Measurements from ENCODE around the gene USP12. TPM values are rescaled to one million over a fixed set of nuclear protein-coding genes. Genes with fewer than 3 reads are reported as not detected.

USP12 gene
- total and polyA plus RNA-seq, 2 experiments from 2014 or later, result 18.4 to 39.3 TPM

DNA sequence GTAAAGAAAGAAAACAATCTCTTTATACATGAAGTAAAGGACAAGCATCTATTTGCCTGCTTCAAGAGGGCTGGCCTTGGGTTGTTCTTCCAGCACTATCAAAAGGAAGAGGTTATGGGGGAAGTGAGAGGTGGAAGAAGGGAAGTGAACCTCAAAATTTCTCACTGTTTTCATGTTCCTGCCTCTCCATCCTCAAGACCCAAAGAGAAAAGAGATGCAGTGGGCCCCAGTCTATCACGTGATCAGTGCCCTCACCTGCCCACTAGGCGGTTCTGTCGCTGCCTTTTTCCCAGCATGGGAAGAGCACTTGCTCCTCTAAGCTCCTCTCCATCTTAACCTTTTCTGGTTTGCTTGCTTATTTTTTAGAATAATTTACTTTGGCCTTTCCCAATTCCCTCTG lies 6.2 kb upstream of the USP12 start:
- no peaks in the 10 kb centered on the region for H3F3A ChIP-seq (replicated peaks; ENCODE audit: low read depth)
- no peaks in the 10 kb centered on the region for H3K27me3 ChIP-seq (ENCODE audit: insufficient read depth)
- peaks cover 8% of the 10 kb centered on the region; the same call in 1 of the 2 replicates for H3K4me1 ChIP-seq (ENCODE audit: insufficient read depth)
- H3K36me3 ChIP-seq (ENCODE audit: insufficient read depth), result no peaks in the 10 kb centered on the region
- Mint-ChIP-seq H3K27ac (no peak overlapping the region), H3K4me1 (peaks cover 17% of the 10 kb centered on the region), H3K36me3 (ENCODE audit: low read depth) (no peaks in the 10 kb centered on the region), H3K9me3 (no peaks in the 10 kb centered on the region; the same call in 2 of the 3 replicates), H3K4me3 (no peak overlapping the region), H3K27me3 (ENCODE audit: insufficient read depth, low read depth, poor library complexity) (peaks cover 3% of the 10 kb centered on the region)
- H3K4me2 ChIP-seq, result peak overlapping the region; percentile 56
- DNase-seq (ENCODE audit: low spot score), result peak; percentile 87
- no peak for TF ChIP-seq CREB1 (CRISPR knock-in tag; IDR thresholded peaks at IDR 0.05; ENCODE audit: low read depth)
- TF ChIP-seq CTCF (conservative IDR thresholded peaks at IDR 0.05; ENCODE audit: low read depth in 2 of 2), result peak; percentile 46 to 51
- no peak for TF ChIP-seq NANOG (IDR thresholded peaks at IDR 0.05; ENCODE audit: borderline replicate concordance)
- peak overlapping the region; percentile 45; the same call in 1 of the 2 replicates for H2AFZ ChIP-seq
- no peaks in the 10 kb centered on the region for H3K9me2 ChIP-seq (ENCODE audit: insufficient read depth)
- H3K79me2 ChIP-seq (replicated peaks; ENCODE audit: insufficient read depth), result no peaks in the 10 kb centered on the region
- ATAC-seq, result peak; percentile 98
- H4K20me1 ChIP-seq (replicated peaks; ENCODE audit: insufficient read depth), result no peaks in the 10 kb centered on the region
- H3K4me3 ChIP-seq, result no peak overlapping the region
- 0 out of 2 replicates have a peak overlapping the region, but pooled peaks have one; percentile 0 for H3K27ac ChIP-seq (ENCODE audit: low read depth)

GRCh38 chr13:27176470-27177410 lies 5.1 kb upstream of the USP12 start:
- ATAC-seq, result no peak
- no peak overlapping the region for H2AFZ ChIP-seq
- H3K27ac ChIP-seq (ENCODE audit: low read depth), result peak overlapping the region; percentile 11; the same call in 1 of the 2 replicates
- TF ChIP-seq NANOG (IDR thresholded peaks at IDR 0.05; ENCODE audit: borderline replicate concordance), result no peak
- TF ChIP-seq, protein P1, sequence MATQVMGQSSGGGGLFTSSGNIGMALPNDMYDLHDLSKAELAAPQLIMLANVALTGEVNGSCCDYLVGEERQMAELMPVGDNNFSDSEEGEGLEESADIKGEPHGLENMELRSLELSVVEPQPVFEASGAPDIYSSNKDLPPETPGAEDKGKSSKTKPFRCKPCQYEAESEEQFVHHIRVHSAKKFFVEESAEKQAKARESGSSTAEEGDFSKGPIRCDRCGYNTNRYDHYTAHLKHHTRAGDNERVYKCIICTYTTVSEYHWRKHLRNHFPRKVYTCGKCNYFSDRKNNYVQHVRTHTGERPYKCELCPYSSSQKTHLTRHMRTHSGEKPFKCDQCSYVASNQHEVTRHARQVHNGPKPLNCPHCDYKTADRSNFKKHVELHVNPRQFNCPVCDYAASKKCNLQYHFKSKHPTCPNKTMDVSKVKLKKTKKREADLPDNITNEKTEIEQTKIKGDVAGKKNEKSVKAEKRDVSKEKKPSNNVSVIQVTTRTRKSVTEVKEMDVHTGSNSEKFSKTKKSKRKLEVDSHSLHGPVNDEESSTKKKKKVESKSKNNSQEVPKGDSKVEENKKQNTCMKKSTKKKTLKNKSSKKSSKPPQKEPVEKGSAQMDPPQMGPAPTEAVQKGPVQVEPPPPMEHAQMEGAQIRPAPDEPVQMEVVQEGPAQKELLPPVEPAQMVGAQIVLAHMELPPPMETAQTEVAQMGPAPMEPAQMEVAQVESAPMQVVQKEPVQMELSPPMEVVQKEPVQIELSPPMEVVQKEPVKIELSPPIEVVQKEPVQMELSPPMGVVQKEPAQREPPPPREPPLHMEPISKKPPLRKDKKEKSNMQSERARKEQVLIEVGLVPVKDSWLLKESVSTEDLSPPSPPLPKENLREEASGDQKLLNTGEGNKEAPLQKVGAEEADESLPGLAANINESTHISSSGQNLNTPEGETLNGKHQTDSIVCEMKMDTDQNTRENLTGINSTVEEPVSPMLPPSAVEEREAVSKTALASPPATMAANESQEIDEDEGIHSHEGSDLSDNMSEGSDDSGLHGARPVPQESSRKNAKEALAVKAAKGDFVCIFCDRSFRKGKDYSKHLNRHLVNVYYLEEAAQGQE (IDR thresholded peaks at IDR 0.05; ENCODE audit: unreplicated experiment), result no peak
- TF ChIP-seq, protein P2, sequence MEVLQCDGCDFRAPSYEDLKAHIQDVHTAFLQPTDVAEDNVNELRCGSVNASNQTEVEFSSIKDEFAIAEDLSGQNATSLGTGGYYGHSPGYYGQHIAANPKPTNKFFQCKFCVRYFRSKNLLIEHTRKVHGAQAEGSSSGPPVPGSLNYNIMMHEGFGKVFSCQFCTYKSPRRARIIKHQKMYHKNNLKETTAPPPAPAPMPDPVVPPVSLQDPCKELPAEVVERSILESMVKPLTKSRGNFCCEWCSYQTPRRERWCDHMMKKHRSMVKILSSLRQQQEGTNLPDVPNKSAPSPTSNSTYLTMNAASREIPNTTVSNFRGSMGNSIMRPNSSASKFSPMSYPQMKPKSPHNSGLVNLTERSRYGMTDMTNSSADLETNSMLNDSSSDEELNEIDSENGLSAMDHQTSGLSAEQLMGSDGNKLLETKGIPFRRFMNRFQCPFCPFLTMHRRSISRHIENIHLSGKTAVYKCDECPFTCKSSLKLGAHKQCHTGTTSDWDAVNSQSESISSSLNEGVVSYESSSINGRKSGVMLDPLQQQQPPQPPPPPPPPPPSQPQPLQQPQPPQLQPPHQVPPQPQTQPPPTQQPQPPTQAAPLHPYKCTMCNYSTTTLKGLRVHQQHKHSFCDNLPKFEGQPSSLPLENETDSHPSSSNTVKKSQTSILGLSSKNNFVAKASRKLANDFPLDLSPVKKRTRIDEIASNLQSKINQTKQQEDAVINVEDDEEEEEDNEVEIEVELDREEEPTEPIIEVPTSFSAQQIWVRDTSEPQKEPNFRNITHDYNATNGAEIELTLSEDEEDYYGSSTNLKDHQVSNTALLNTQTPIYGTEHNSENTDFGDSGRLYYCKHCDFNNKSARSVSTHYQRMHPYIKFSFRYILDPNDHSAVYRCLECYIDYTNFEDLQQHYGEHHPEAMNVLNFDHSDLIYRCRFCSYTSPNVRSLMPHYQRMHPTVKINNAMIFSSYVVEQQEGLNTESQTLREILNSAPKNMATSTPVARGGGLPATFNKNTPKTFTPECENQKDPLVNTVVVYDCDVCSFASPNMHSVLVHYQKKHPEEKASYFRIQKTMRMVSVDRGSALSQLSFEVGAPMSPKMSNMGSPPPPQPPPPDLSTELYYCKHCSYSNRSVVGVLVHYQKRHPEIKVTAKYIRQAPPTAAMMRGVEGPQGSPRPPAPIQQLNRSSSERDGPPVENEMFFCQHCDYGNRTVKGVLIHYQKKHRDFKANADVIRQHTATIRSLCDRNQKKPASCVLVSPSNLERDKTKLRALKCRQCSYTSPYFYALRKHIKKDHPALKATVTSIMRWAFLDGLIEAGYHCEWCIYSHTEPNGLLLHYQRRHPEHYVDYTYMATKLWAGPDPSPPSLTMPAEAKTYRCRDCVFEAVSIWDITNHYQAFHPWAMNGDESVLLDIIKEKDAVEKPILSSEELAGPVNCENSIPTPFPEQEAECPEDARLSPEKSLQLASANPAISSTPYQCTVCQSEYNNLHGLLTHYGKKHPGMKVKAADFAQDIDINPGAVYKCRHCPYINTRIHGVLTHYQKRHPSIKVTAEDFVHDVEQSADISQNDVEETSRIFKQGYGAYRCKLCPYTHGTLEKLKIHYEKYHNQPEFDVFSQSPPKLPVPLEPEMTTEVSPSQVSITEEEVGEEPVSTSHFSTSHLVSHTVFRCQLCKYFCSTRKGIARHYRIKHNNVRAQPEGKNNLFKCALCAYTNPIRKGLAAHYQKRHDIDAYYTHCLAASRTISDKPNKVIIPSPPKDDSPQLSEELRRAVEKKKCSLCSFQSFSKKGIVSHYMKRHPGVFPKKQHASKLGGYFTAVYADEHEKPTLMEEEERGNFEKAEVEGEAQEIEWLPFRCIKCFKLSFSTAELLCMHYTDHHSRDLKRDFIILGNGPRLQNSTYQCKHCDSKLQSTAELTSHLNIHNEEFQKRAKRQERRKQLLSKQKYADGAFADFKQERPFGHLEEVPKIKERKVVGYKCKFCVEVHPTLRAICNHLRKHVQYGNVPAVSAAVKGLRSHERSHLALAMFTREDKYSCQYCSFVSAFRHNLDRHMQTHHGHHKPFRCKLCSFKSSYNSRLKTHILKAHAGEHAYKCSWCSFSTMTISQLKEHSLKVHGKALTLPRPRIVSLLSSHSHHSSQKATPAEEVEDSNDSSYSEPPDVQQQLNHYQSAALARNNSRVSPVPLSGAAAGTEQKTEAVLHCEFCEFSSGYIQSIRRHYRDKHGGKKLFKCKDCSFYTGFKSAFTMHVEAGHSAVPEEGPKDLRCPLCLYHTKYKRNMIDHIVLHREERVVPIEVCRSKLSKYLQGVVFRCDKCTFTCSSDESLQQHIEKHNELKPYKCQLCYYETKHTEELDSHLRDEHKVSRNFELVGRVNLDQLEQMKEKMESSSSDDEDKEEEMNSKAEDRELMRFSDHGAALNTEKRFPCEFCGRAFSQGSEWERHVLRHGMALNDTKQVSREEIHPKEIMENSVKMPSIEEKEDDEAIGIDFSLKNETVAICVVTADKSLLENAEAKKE (CRISPR knock-in tag; IDR thresholded peaks at IDR 0.05), result no peak

More at GRCh38 chr13:27176470-27177410, 5.1 kb upstream of the USP12 start:
- Mint-ChIP-seq H3K36me3 (ENCODE audit: low read depth) (no peaks in the 10 kb centered on the region), H3K9me3 (no peaks in the 10 kb centered on the region; the same call in 1 of the 3 replicates), H3K4me3 (no peak overlapping the region), H3K4me1 (peaks cover 15% of the 10 kb centered on the region), H3K27ac (no peak overlapping the region), H3K27me3 (ENCODE audit: insufficient read depth, low read depth, poor library complexity) (no peaks in the 10 kb centered on the region)
- Histone ChIP-seq H4K20me1 (replicated peaks; ENCODE audit: insufficient read depth) (no peaks in the 10 kb centered on the region), H3K4me1 (ENCODE audit: insufficient read depth) (peaks cover 14% of the 10 kb centered on the region), H3K36me3 (ENCODE audit: insufficient read depth) (no peaks in the 10 kb centered on the region), H3K4me3 (no peak overlapping the region), H3K79me2 (replicated peaks; ENCODE audit: insufficient read depth) (no peaks in the 10 kb centered on the region), H3K9me2 (ENCODE audit: insufficient read depth) (no peaks in the 10 kb centered on the region), H3F3A (replicated peaks; ENCODE audit: low read depth) (peaks cover 4% of the 10 kb centered on the region; the same call in 1 of the 2 replicates), H3K27me3 (ENCODE audit: insufficient read depth) (no peaks in the 10 kb centered on the region), H3K4me2 (no peak overlapping the region)
- DNase-seq (ENCODE audit: low spot score), result no peak

Measured in GM23338 (cell line).